ENCODE results near the gene ZDHHC8. TPM values are rescaled to one million over a fixed set of nuclear protein-coding genes. Genes with fewer than 3 reads are reported as not detected.

Gene ZDHHC8
- total and polyA plus RNA-seq, 2 donors (not counting 3 experiments of a cell fraction or from before 2014, with no cell fraction given): 49.8 to 131 TPM

- intact Hi-C loops (cut with micrococcal nuclease): no loop called here
- no peak for FAIRE-seq
- Histone ChIP-seq H3K27ac (ENCODE audit: insufficient read depth, low read depth, low read length) (no peak overlapping the region), H3K9me3 (replicated peaks; ENCODE audit: control insufficient read depth, insufficient read depth, low read length) (no peaks in the 10 kb centered on the region), H3K9ac (replicated peaks; ENCODE audit: extremely low read depth, insufficient read depth, low read length) (no peak overlapping the region), H4K20me1 (replicated peaks; ENCODE audit: control insufficient read depth, extremely low read depth, insufficient read depth, low read length) (no peaks in the 10 kb centered on the region), H3K4me3 (replicated peaks in 1 of 3; ENCODE audit: insufficient read depth in 1 of 3, low read depth in 1 of 3, low read length in 3 of 3) (no peak overlapping the region), H3K79me2 (ENCODE audit: control insufficient read depth, insufficient read depth, low read length) (no peaks in the 10 kb centered on the region), H3K4me1 (ENCODE audit: control insufficient read depth, extremely low read depth, insufficient read depth, low read length) (no peaks in the 10 kb centered on the region), H3K4me2 (ENCODE audit: insufficient read depth, low read length) (no peak overlapping the region), H3K27me3 (ENCODE audit: control insufficient read depth in 2 of 2, insufficient read depth in 2 of 2, low read length in 2 of 2) (no peaks in the 10 kb centered on the region), H3K36me3 (ENCODE audit: control insufficient read depth in 2 of 2, extremely low read depth in 1 of 2, insufficient read depth in 2 of 2, low read length in 2 of 2) (no peaks in the 10 kb centered on the region), H2AFZ (ENCODE audit: low read depth, low read length) (no peak overlapping the region), H3K9me1 (replicated peaks; ENCODE audit: control insufficient read depth, extremely low read depth, insufficient read depth, low read length) (no peaks in the 10 kb centered on the region)
- ChIA-PET CTCF (interaction anchor here (0.6 to 1.1 kb wide), 4 partner anchors 30 to 130 kb away, joined by 3 to 6 read pairs (median 3); no protein-coding TSS in a partner anchor), POLR2A (no interaction called here)
- no TSS peak for BruUV-seq (replicated peaks)
- no peak for DNase-seq (ENCODE audit: low read depth, low spot score)
- dilution Hi-C loops (cut with MboI; ENCODE audit: extremely low pct_ligation_motif_present, low sequenced_read_pairs): no loop called here
- TF ChIP-seq POLR2A (IDR thresholded peaks at IDR 0.05; ENCODE audit: low read depth, low read length) (no peak), POLR2AphosphoS5 (IDR thresholded peaks at IDR 0.05; ENCODE audit: insufficient read depth, low read depth, low read length) (no peak), MYC (IDR thresholded peaks at IDR 0.05; ENCODE audit: low read depth, low read length) (no peak), FOS (IDR thresholded peaks at IDR 0.05; ENCODE audit: borderline replicate concordance, insufficient read depth, low read length) (no peak), GATA2 (IDR thresholded peaks at IDR 0.05; ENCODE audit: insufficient read depth, insufficient read length, low read depth, low read length) (no peak), EZH2 (IDR thresholded peaks at IDR 0.05; ENCODE audit: borderline replicate concordance, low read depth, low read length, severe bottlenecking) (no peak), MAX (IDR thresholded peaks at IDR 0.05; ENCODE audit: insufficient read depth, insufficient read length) (no peak), JUN (IDR thresholded peaks at IDR 0.05; ENCODE audit: borderline replicate concordance, insufficient read depth, insufficient read length, low read depth) (no peak)
- TF ChIP-seq, protein P1, sequence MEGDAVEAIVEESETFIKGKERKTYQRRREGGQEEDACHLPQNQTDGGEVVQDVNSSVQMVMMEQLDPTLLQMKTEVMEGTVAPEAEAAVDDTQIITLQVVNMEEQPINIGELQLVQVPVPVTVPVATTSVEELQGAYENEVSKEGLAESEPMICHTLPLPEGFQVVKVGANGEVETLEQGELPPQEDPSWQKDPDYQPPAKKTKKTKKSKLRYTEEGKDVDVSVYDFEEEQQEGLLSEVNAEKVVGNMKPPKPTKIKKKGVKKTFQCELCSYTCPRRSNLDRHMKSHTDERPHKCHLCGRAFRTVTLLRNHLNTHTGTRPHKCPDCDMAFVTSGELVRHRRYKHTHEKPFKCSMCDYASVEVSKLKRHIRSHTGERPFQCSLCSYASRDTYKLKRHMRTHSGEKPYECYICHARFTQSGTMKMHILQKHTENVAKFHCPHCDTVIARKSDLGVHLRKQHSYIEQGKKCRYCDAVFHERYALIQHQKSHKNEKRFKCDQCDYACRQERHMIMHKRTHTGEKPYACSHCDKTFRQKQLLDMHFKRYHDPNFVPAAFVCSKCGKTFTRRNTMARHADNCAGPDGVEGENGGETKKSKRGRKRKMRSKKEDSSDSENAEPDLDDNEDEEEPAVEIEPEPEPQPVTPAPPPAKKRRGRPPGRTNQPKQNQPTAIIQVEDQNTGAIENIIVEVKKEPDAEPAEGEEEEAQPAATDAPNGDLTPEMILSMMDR (IDR thresholded peaks at IDR 0.05; ENCODE audit: extremely low read depth in 1 of 2, insufficient read depth in 1 of 2, low read depth in 1 of 2, low read length in 2 of 2): no peak
Observed at GRCh38 chr22:20186871-20187546, 55.4 kb downstream of the ZDHHC8 start.
